Right lobe of liver (tissue), 6 donors: ENCODE measurements around the gene DCXR. TPM values are rescaled to one million over a fixed set of nuclear protein-coding genes. Genes with fewer than 3 reads are reported as not detected.
A peak's percentile ranks its signal among the peaks of the same experiment; 100 is the strongest.

ENCODE experiments used
- ATAC-seq, 4 donors: fragments of 200-7000 bp; cut with Tn5 transposase; one replicate each; pipeline ENCODE4 v1.9.1; 2020; ENCODE audit warnings: mild to moderate bottlenecking in 4 of 4, moderate library complexity in 4 of 4
- DNase-seq, 3 donors: peaks; one replicate each; pipeline ENCODE4 v3.0.0-alpha.2; 2020
- H3K27ac ChIP-seq, 3 donors: fragments of 200-600 bp; one replicate each; pipeline ENCODE4 v1.8.0; 2022
- H3K27me3 ChIP-seq, 2 donors: fragments of 200-600 bp; one replicate each; pipeline ENCODE4 v1.8.0; 2022
- H3K36me3 ChIP-seq, 4 donors: fragments of 200-600 bp; sonication (generic) in 1 of 4; one replicate each; pipeline versions ENCODE4 v1.5.1 to v1.8.0; 2017 to 2022; ENCODE audit warnings: control low read depth in 1 of 4
- H3K4me1 ChIP-seq, 4 donors: fragments of 200-600 bp; sonication (generic) in 1 of 4; one replicate each; pipeline versions ENCODE4 v1.5.1 to v1.8.0; 2017 to 2022; ENCODE audit warnings: control low read depth in 1 of 4
- H3K4me3 ChIP-seq, 3 donors: fragments of 200-600 bp; one replicate each; pipeline ENCODE4 v1.8.0; 2022
- H3K9me3 ChIP-seq, 4 donors: fragments of 200-600 bp; sonication (generic) in 1 of 4; one replicate each; pipeline versions ENCODE4 v1.5.1 to v1.8.0; 2017 to 2022; ENCODE audit warnings: control low read depth in 1 of 4
- CTCF ChIP-seq, 4 donors: fragments of 200-600 bp in 3 of 4; fragments of 450-650 bp in 1 of 4; IDR thresholded peaks; one replicate each; pipeline versions ENCODE4 v1.5.1 to v1.8.0; 2016 to 2022; ENCODE audit warnings: antibody characterized with exemption in 4 of 4, mild to moderate bottlenecking in 2 of 4
- POLR2A ChIP-seq: fragments of 450-650 bp; IDR thresholded peaks from one replicate; pipeline ENCODE4 v1.6.1; 2017; ENCODE audit warnings: antibody characterized with exemption, mild to moderate bottlenecking
- WGBS: methylation state at CpG from one replicate; pipeline ENCODE4 v1.1.6; 2018; ENCODE audit warnings: low coverage, low lambda C conversion rate; ENCODE audit not compliant: insufficient coverage; ENCODE audit errors: missing lambda C conversion rate; 5-methylcytosine and 5-hydroxymethylcytosine counted together
- intact Hi-C, 2 donors: fragments of 100-400 bp; cut with DNase I; formaldehyde crosslinking; loops; one replicate each; pipeline versions ENCODE4 v1.11.2 to v1.14.1; 2022
- total RNA-seq, 6 experiments: library from RNA; depleted of rRNA in 2 of 6; stranded (reverse); fragments of >200 nt in 2 of 6; fragmentation: NEBNext Ultra II Directional in 3 of 6; extraction: Animal tissue kit (Norgen Biotek cat#: 25700) in 3 of 6; gene quantifications; one replicate each; pipeline versions ENCODE4 v1.1.0 to v1.2.4, GENCODE V29; 2016 to 2023
- donor health status: DM: no; HTN: yes; CAD: no.
- donor health status: DM: no; HTN: no; CAD: no.
- donor health status: DM: no; HTN: no; CAD: no.
- donor health status: DM: no; HTN: yes; CAD: no.
- donor health status: DM: no; HTN: yes; CAD: no.

DCXR gene
- total RNA-seq, 6 experiments from 2014 or later: 389 to 1,607 (median 735) TPM

GRCh38 chr17:82022981-82023446 is 14.5 kb downstream of the DCXR start, which contains the start of gene LRRC45:
Gene LRRC45 (plus strand): TSS chr17:82023305. CDS start chr17:82023644, 339 bp downstream.
- Histone ChIP-seq H3K4me1 (peaks cover 0 to 37% (median 17%) of the 10 kb centered on the region in 4 donors), H3K36me3 (peaks cover 0 to under 1% (median 0%) of the 10 kb centered on the region in 4 donors), H3K4me3 (peak within 1 kb of the TSS; percentile 84 to 96 (median 94)), H3K27ac (peak within 1 kb of the TSS; percentile 53 to 75 (median 63)), H3K27me3 (no peaks in the 10 kb centered on the region), H3K9me3 (no peaks in the 10 kb centered on the region)
- intact Hi-C loops: no loop called here
- WGBS: no CpG with 5 or more reads among the region's 42 CpGs
- TF ChIP-seq POLR2A (no peak), CTCF (IDR thresholded peaks at IDR 0.05) (no peak)
- ATAC-seq (peak; percentile 77 to 90 (median 86)), DNase-seq (peak; percentile 100)

GRCh38 chr17:82022310-82022980 is 15.1 kb downstream of the DCXR start, which contains the start of gene CENPX:
Gene CENPX (minus strand): TSS chr17:82022878. CDS start chr17:82022861, 17 bp downstream.
- Histone ChIP-seq H3K27me3 (no peaks in the 10 kb centered on the region), H3K27ac (peak within 1 kb of the TSS; percentile 53 to 75 (median 63)), H3K4me1 (peaks cover 0 to 37% (median 17%) of the 10 kb centered on the region in 4 donors), H3K4me3 (peak within 1 kb of the TSS; percentile 84 to 96 (median 94)), H3K9me3 (no peaks in the 10 kb centered on the region), H3K36me3 (peaks cover 0 to 6% (median 0%) of the 10 kb centered on the region in 4 donors)
- ATAC-seq (no peak), DNase-seq (no peak)
- TF ChIP-seq CTCF (IDR thresholded peaks at IDR 0.05) (peak in 1 of 4 donors; percentile 4), POLR2A (peak; percentile 65)
- intact Hi-C loops: no loop called here
- 5% methylated on average over 13 of the region's 64 CpGs for WGBS

GRCh38 chr17:82021900-82022309 is 15.6 kb downstream of the DCXR start:
- no peak for ATAC-seq
- H3K36me3 ChIP-seq: peaks cover 0 to 8% (median 0%) of the 10 kb centered on the region in 4 donors
- TF ChIP-seq POLR2A: no peak
- no peak for TF ChIP-seq CTCF (IDR thresholded peaks at IDR 0.05)
- no peaks in the 10 kb centered on the region for H3K27me3 ChIP-seq
- intact Hi-C loops: no loop called here
- H3K4me3 ChIP-seq: peak overlapping the region; percentile 84 to 96 (median 94)
- no peaks in the 10 kb centered on the region for H3K9me3 ChIP-seq
- WGBS: 0% methylated on average over 5 of the region's 10 CpGs
- no peak for DNase-seq
- peaks cover 0 to 37% (median 16%) of the 10 kb centered on the region in 4 donors for H3K4me1 ChIP-seq
- H3K27ac ChIP-seq: peak overlapping the region in 2 of 3 donors; percentile 39 to 75

GRCh38 chr17:82021107-82021899 is 16.2 kb downstream of the DCXR start:
- no peaks in the 10 kb centered on the region for H3K9me3 ChIP-seq
- TF ChIP-seq CTCF (IDR thresholded peaks at IDR 0.05) (peak; percentile 77 to 85 (median 80)), POLR2A (no peak)
- peaks cover 0 to 32% (median 13%) of the 10 kb centered on the region in 4 donors for H3K4me1 ChIP-seq
- H3K27me3 ChIP-seq: no peaks in the 10 kb centered on the region
- intact Hi-C loops: no loop called here
- peaks cover 0 to 8% (median 0%) of the 10 kb centered on the region in 4 donors for H3K36me3 ChIP-seq
- DNase-seq (peak; percentile 82 to 87 (median 86)), ATAC-seq (peak; percentile 22 to 39 (median 27))
- peak overlapping the region in 1 of 3 donors; percentile 39 for H3K27ac ChIP-seq
- H3K4me3 ChIP-seq: peak overlapping the region in 2 of 3 donors; percentile 84 to 94
- 9% methylated on average over 7 of the region's 25 CpGs for WGBS
